Articular chondrocyte of knee joint (primary cell): Measurements from ENCODE around the gene LILRA5. TPM values are rescaled to one million over a fixed set of nuclear protein-coding genes. Genes with fewer than 3 reads are reported as not detected.

Source experiments
- small RNA-seq: library from RNA; depleted of rRNA; stranded (forward); fragments of <200 nt; gene quantifications from one replicate; pipeline ENCODE3, GENCODE V24; 2012
- total RNA-seq: library from RNA; depleted of rRNA; stranded (reverse); fragments of >200 nt; gene quantifications from 2 replicates; pipeline ENCODE4 v1.2.3, GENCODE V29; 2012

The LILRA5 gene
- total RNA-seq: 0.22 TPM in 1 of 2 replicates, not detected in the other

GRCh38 chr19:54312436-54313377, at the start of gene LILRA5:
LILRA5 (minus strand) TSS chr19:54313166; CDS start chr19:54313019, 147 bp downstream.

GRCh38 chr19:54281007-54281728, 31.8 kb downstream of the LILRA5 start, which contains the start of gene LILRB2:
LILRB2 (minus strand) TSS chr19:54281110; CDS start chr19:54280496, 614 bp downstream.

DNA sequence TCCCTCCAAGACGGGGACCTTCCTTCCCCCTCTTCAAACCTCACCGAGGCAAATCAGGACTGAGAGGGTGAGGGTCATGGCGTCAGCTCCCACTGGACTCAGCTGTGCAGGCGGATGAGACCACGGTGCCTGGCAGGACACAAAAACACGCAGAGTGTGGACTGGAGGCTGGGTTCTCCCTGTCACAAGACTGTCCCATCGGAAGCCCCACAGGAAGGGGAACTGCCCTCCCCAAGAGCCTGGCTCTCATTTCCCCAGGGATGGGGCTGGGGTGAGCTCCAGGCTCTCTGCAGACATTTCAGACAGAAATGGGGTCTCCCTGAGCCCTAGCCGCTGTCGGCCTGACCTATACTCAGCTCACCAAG, 55.9 kb downstream of the LILRA5 start, which contains the start of gene LILRB5:
Gene LILRB5, minus strand, starts transcription at position 158 of the 365 bp plus-strand sequence. Its CDS starts 80 bp downstream, at position 78.

Small RNA genes within 50 kb of the gene (small RNA-seq; reads per million reads assigned to genes)
- gene AC245884.12 (not detected), gene MIR4752 (not detected), gene RNU6-1307P (not detected)

Other genes starting within 250 kb of the LILRA5 start
- not detected in 2 replicates for gene VSTM1, start 249.3 kb downstream of the LILRA5 start, total RNA-seq
- not detected in 2 replicates for gene TARM1, start 231.8 kb downstream of the LILRA5 start, total RNA-seq
- gene OSCAR, start 212.4 kb downstream of the LILRA5 start, total RNA-seq: 0.11 and 0.39 TPM in 2 replicates
- 8.8 and 12.0 TPM in 2 replicates for gene NDUFA3, start 210.3 kb downstream of the LILRA5 start, total RNA-seq
- gene TFPT, start 197.5 kb downstream of the LILRA5 start, total RNA-seq: 8.4 and 9.1 TPM in 2 replicates
- 36.2 and 39.2 TPM in 2 replicates for gene PRPF31, start 197.4 kb downstream of the LILRA5 start, total RNA-seq
- gene CNOT3, start 175.4 kb downstream of the LILRA5 start, total RNA-seq: 6.9 and 9.7 TPM in 2 replicates
- gene LENG1, start 153.4 kb downstream of the LILRA5 start, total RNA-seq: 3.9 and 5.7 TPM in 2 replicates
- gene TMC4, start 140.0 kb downstream of the LILRA5 start, total RNA-seq: 1.0 TPM in 1 of 2 replicates, not detected in the other
- 25.2 and 25.8 TPM in 2 replicates for gene MBOAT7, start 123.6 kb downstream of the LILRA5 start, total RNA-seq
- gene TSEN34, start 121.9 kb downstream of the LILRA5 start, total RNA-seq: 34.3 and 37.2 TPM in 2 replicates
- 1,386 and 1,444 TPM in 2 replicates for gene RPS9, start 112.3 kb downstream of the LILRA5 start, total RNA-seq
- gene LILRB3, start 90.2 kb downstream of the LILRA5 start, total RNA-seq: not detected in 2 replicates
- not detected in 2 replicates for gene LILRA6, start 70.4 kb downstream of the LILRA5 start, total RNA-seq
- not detected in 2 replicates for gene LILRB5, start 55.9 kb downstream of the LILRA5 start, total RNA-seq
- not detected in 2 replicates for gene LILRB2, start 32.1 kb downstream of the LILRA5 start, total RNA-seq
- not detected in 2 replicates for gene LILRA4, start 26.0 kb upstream of the LILRA5 start, total RNA-seq
- not detected in 2 replicates for gene LAIR1, start 51.8 kb upstream of the LILRA5 start, total RNA-seq
- gene TTYH1, start 102.3 kb upstream of the LILRA5 start, total RNA-seq: not detected in 2 replicates
- gene LENG8, start 136.0 kb upstream of the LILRA5 start, total RNA-seq: 43.3 and 47.9 TPM in 2 replicates
- 7.5 and 8.5 TPM in 2 replicates for gene LENG9, start 150.6 kb upstream of the LILRA5 start, total RNA-seq
- 26.3 and 29.1 TPM in 2 replicates for gene CDC42EP5, start 160.1 kb upstream of the LILRA5 start, total RNA-seq
- not detected in 2 replicates for gene LAIR2, start 189.7 kb upstream of the LILRA5 start, total RNA-seq